WTC11 (cell line): ENCODE results near the gene MTF1.

Experiments
- CTCF ChIP-seq: fragments of 200-600 bp; IDR thresholded peaks from 2 replicates; pipeline ENCODE4 v1.8.0; 2022; ENCODE audit warnings: antibody characterized with exemption
- FOXK1 ChIP-seq: sonication (generic); formaldehyde crosslinking; IDR thresholded peaks from 2 replicates; pipeline ENCODE4 v1.8.0; 2022; ENCODE audit warnings: mild to moderate bottlenecking, moderate library complexity, missing genetic modification reagents
- JUN ChIP-seq: sonication (generic); formaldehyde crosslinking; IDR thresholded peaks from 2 replicates; pipeline ENCODE4 v1.8.0; 2023; ENCODE audit warnings: mild to moderate bottlenecking, missing genetic modification reagents
- MAX ChIP-seq: sonication (generic); formaldehyde crosslinking; IDR thresholded peaks from 2 replicates; pipeline ENCODE4 v1.8.0; 2022; ENCODE audit warnings: mild to moderate bottlenecking, missing genetic modification reagents
- SP1 ChIP-seq: sonication (generic); formaldehyde crosslinking; conservative IDR thresholded peaks from 2 replicates; pipeline ENCODE4 v1.8.1; 2022; ENCODE audit warnings: missing genetic modification reagents
- ZNF121 ChIP-seq: sonication (generic); formaldehyde crosslinking; IDR thresholded peaks from 2 replicates; pipeline ENCODE4 v1.8.0; 2023; ENCODE audit warnings: missing genetic modification reagents
- ZNF232 ChIP-seq: sonication (generic); formaldehyde crosslinking; IDR thresholded peaks from 2 replicates; pipeline ENCODE4 v1.8.0; 2022; ENCODE audit warnings: mild to moderate bottlenecking, missing genetic modification reagents
- ZNF416 ChIP-seq: fragments of 250-450 bp; sonication (Bioruptor Pico); IDR thresholded peaks from 2 replicates; pipeline ENCODE4 v1.9.0; 2021; ENCODE audit warnings: mild to moderate bottlenecking, inconsistent platforms
- ZNF671 ChIP-seq: fragments of 250-450 bp; sonication (Bioruptor Pico); IDR thresholded peaks from 2 replicates; pipeline ENCODE4 v1.8.0; 2021; ENCODE audit warnings: mild to moderate bottlenecking
- TF ChIP-seq, protein P1 (sequence below): fragments of 250-450 bp; sonication (Bioruptor Pico); IDR thresholded peaks from 2 replicates; pipeline ENCODE4 v1.8.0; 2021; ENCODE audit warnings: mild to moderate bottlenecking
- TF ChIP-seq, protein P2 (sequence below): sonication (generic); formaldehyde crosslinking; IDR thresholded peaks from 2 replicates; pipeline ENCODE4 v1.8.1; 2022; ENCODE audit warnings: mild to moderate bottlenecking, missing genetic modification reagents, moderate library complexity, borderline replicate concordance

GRCh38 chr1:37866491-37866890 lies 7.1 kb upstream of the MTF1 start:
- TF ChIP-seq CTCF (no peak), ZNF671 (no peak), SP1 (CRISPR knock-in tag) (no peak), ZNF232 (CRISPR knock-in tag) (no peak), ZNF121 (CRISPR knock-in tag) (no peak), ZNF416 (CRISPR knock-in tag) (no peak), FOXK1 (CRISPR knock-in tag) (no peak), MAX (CRISPR knock-in tag) (no peak), JUN (CRISPR knock-in tag) (no peak)
- TF ChIP-seq, protein P1, sequence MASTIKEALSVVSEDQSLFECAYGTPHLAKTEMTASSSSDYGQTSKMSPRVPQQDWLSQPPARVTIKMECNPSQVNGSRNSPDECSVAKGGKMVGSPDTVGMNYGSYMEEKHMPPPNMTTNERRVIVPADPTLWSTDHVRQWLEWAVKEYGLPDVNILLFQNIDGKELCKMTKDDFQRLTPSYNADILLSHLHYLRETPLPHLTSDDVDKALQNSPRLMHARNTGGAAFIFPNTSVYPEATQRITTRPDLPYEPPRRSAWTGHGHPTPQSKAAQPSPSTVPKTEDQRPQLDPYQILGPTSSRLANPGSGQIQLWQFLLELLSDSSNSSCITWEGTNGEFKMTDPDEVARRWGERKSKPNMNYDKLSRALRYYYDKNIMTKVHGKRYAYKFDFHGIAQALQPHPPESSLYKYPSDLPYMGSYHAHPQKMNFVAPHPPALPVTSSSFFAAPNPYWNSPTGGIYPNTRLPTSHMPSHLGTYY (CRISPR knock-in tag) = no peak
- TF ChIP-seq, protein P2, sequence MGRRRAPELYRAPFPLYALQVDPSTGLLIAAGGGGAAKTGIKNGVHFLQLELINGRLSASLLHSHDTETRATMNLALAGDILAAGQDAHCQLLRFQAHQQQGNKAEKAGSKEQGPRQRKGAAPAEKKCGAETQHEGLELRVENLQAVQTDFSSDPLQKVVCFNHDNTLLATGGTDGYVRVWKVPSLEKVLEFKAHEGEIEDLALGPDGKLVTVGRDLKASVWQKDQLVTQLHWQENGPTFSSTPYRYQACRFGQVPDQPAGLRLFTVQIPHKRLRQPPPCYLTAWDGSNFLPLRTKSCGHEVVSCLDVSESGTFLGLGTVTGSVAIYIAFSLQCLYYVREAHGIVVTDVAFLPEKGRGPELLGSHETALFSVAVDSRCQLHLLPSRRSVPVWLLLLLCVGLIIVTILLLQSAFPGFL (CRISPR knock-in tag) = no peak
